GM23248 (cell line): Measurements from ENCODE around the gene FIP1L1. TPM values are rescaled to one million over a fixed set of nuclear protein-coding genes. Genes with fewer than 3 reads are reported as not detected.
"Not testable (repeated sequence)": the region's sequence is repeated elsewhere in the genome, so short reads cannot be mapped to it uniquely, and the experiment has no call there.

Experiments used
- DNase-seq: peaks from one replicate; pipeline ENCODE4 v3.0.0-alpha.2; 2015
- H2AFZ ChIP-seq: fragments of 200-600 bp; sonication (generic); 2 replicates; pipeline ENCODE4 v1.6.1; 2016; ENCODE audit warnings: antibody characterized with exemption
- H3F3A ChIP-seq: fragments of 200-600 bp; sonication (generic); 2 replicates; pipeline ENCODE4 v1.6.1; 2016; ENCODE audit warnings: mild to moderate bottlenecking, antibody characterized with exemption, mixed run types; ENCODE audit not compliant: insufficient read depth
- H3K27ac ChIP-seq: fragments of 200-600 bp; sonication (generic); 2 replicates; pipeline ENCODE4 v1.5.1; 2016; ENCODE audit warnings: mild to moderate bottlenecking
- H3K27me3 ChIP-seq: fragments of 200-600 bp; sonication (generic); replicated peaks from 2 replicates; pipeline ENCODE4 v1.6.1; 2016; ENCODE audit warnings: mild to moderate bottlenecking; ENCODE audit not compliant: insufficient read depth
- H3K36me3 ChIP-seq: fragments of 200-600 bp; sonication (generic); 2 replicates; pipeline ENCODE4 v1.6.1; 2016; ENCODE audit warnings: low read depth, mild to moderate bottlenecking
- H3K4me1 ChIP-seq: fragments of 200-600 bp; sonication (generic); 2 replicates; pipeline ENCODE4 v1.6.1; 2016; ENCODE audit warnings: mild to moderate bottlenecking; ENCODE audit not compliant: insufficient read depth
- H3K4me2 ChIP-seq: fragments of 200-600 bp; sonication (generic); one replicate; pipeline ENCODE4 v1.6.1; 2016; ENCODE audit warnings: mild to moderate bottlenecking; ENCODE audit not compliant: unreplicated experiment
- H3K4me3 ChIP-seq: fragments of 200-600 bp; sonication (generic); 2 replicates; pipeline ENCODE4 v1.5.1; 2016; ENCODE audit warnings: mild to moderate bottlenecking
- H3K79me2 ChIP-seq: fragments of 200-600 bp; sonication (generic); 2 replicates; pipeline ENCODE4 v1.6.1; 2016; ENCODE audit warnings: mild to moderate bottlenecking; ENCODE audit not compliant: insufficient read depth
- H3K9ac ChIP-seq: fragments of 200-600 bp; sonication (generic); 2 replicates; pipeline ENCODE4 v1.6.1; 2016; ENCODE audit warnings: mild to moderate bottlenecking
- H3K9me2 ChIP-seq: fragments of 200-600 bp; sonication (generic); 2 replicates; pipeline ENCODE4 v1.6.1; 2016; ENCODE audit warnings: mixed run types, mild to moderate bottlenecking, moderate library complexity; ENCODE audit not compliant: insufficient read depth
- H3K9me3 ChIP-seq: fragments of 200-600 bp; sonication (generic); one replicate; pipeline ENCODE4 v1.6.1; 2017; ENCODE audit warnings: low read depth
- H4K20me1 ChIP-seq: fragments of 200-600 bp; sonication (generic); 2 replicates; pipeline ENCODE4 v1.6.0; 2016; ENCODE audit not compliant: insufficient read depth
- EZH2 ChIP-seq: fragments of 200-600 bp; sonication (generic); IDR thresholded peaks from 2 replicates; pipeline ENCODE4 v1.6.1; 2018; ENCODE audit warnings: antibody characterized with exemption, mild to moderate bottlenecking; ENCODE audit not compliant: insufficient read depth, poor library complexity, severe bottlenecking
- EZH2phosphoT487 ChIP-seq: fragments of 200-600 bp; sonication (generic); IDR thresholded peaks from 2 replicates; pipeline ENCODE4 v1.6.1; 2018; ENCODE audit warnings: antibody characterized with exemption, moderate library complexity, mild to moderate bottlenecking, low read depth; ENCODE audit not compliant: insufficient read depth
- WGBS, 2 experiments: methylation state at CpG; one replicate each; pipeline ENCODE4 v1.1.6; 2015 to 2017; ENCODE audit warnings: low lambda C conversion rate in 2 of 2, low coverage in 1 of 2; ENCODE audit errors: missing lambda C conversion rate in 2 of 2; 5-methylcytosine and 5-hydroxymethylcytosine counted together
- in situ Hi-C: fragments of 300-500 bp; cut with MboI; formaldehyde crosslinking; loops from 2 replicates; pipeline ENCODE4 v1.15.0; 2020
- polyA plus RNA-seq: library from polyadenylated mRNA; unstranded; fragments of >200 nt; fragmentation: Nextera tagmentation; extraction: Ambion mirVana; gene quantifications from 2 replicates; pipeline ENCODE4 v1.2.1, GENCODE V29; 2016
- total RNA-seq: library from RNA; depleted of rRNA; stranded (reverse); fragments of >200 nt; shearing (Covaris generic); gene quantifications from 2 replicates; pipeline ENCODE4 v1.2.3, GENCODE V29; 2014

Gene FIP1L1
- total and polyA plus RNA-seq, 2 experiments from 2014 or later, result 55.2 to 67.6 TPM

GRCh38 chr4:53461244-53461643 lies 83.8 kb downstream of the FIP1L1 start:
- Histone ChIP-seq H3K4me2 (no peak overlapping the region), H3K27me3 (no peaks in the 10 kb centered on the region), H3K27ac (0 out of 2 replicates have a peak overlapping the region, but pooled peaks have one; percentile 1), H3K9me2 (no peaks in the 10 kb centered on the region), H3F3A (peaks cover 45% of the 10 kb centered on the region), H3K4me3 (no peak overlapping the region), H3K79me2 (peaks cover 17% of the 10 kb centered on the region), H4K20me1 (no peaks in the 10 kb centered on the region), H3K36me3 (peaks cover 52% of the 10 kb centered on the region), H3K4me1 (peaks cover 31% of the 10 kb centered on the region), H2AFZ (no peak overlapping the region), H3K9ac (no peak overlapping the region), H3K9me3 (no peaks in the 10 kb centered on the region)
- DNase-seq, result peak; percentile 33
- TF ChIP-seq EZH2phosphoT487 (no peak), EZH2 (no peak)
- in situ Hi-C loops, result no loop called here
- WGBS, 2 experiments, result 95 to 100% methylated on average over 2 of the region's 2 CpGs

GRCh38 chr4:53463340-53463739 lies 85.9 kb downstream of the FIP1L1 start:
- H3K79me2 ChIP-seq, result no peaks in the 10 kb centered on the region
- 94% methylated on average over 5 of the region's 5 CpGs for WGBS, 2 experiments
- H3K4me3 ChIP-seq, result no peak overlapping the region
- peaks cover 43% of the 10 kb centered on the region for H3F3A ChIP-seq
- H3K9me3 ChIP-seq, result no peaks in the 10 kb centered on the region
- no peaks in the 10 kb centered on the region for H3K9me2 ChIP-seq
- in situ Hi-C loops, result no loop called here
- no peaks in the 10 kb centered on the region for H3K27me3 ChIP-seq
- H2AFZ ChIP-seq, result no peak overlapping the region
- H3K4me1 ChIP-seq, result peaks cover 31% of the 10 kb centered on the region
- peaks cover 46% of the 10 kb centered on the region for H3K36me3 ChIP-seq
- no peaks in the 10 kb centered on the region for H4K20me1 ChIP-seq
- DNase-seq, result no peak
- H3K4me2 ChIP-seq, result no peak overlapping the region
- H3K9ac ChIP-seq, result no peak overlapping the region
- no peak overlapping the region for H3K27ac ChIP-seq
- no peak for TF ChIP-seq EZH2phosphoT487

GRCh38 chr4:53465281-53465680 lies 87.8 kb downstream of the FIP1L1 start:
- in situ Hi-C loops, result no loop called here
- Histone ChIP-seq H3K9me2 (no peaks in the 10 kb centered on the region), H4K20me1 (no peaks in the 10 kb centered on the region), H2AFZ (no peak overlapping the region), H3K9me3 (no peaks in the 10 kb centered on the region), H3K27me3 (no peaks in the 10 kb centered on the region), H3K4me2 (no peak overlapping the region), H3F3A (peaks cover 23% of the 10 kb centered on the region; the same call in 1 of the 2 replicates), H3K36me3 (peaks cover 32% of the 10 kb centered on the region), H3K4me3 (no peak overlapping the region), H3K9ac (no peak overlapping the region), H3K4me1 (peaks cover 14% of the 10 kb centered on the region), H3K79me2 (no peaks in the 10 kb centered on the region), H3K27ac (no peak overlapping the region)
- 97 to 100% methylated on average over 2 of the region's 2 CpGs for WGBS, 2 experiments
- no peak for TF ChIP-seq EZH2phosphoT487
- no peak for DNase-seq

GRCh38 chr4:53465891-53466290 lies 88.5 kb downstream of the FIP1L1 start:
- Histone ChIP-seq H3K9me3 (no peaks in the 10 kb centered on the region), H2AFZ (no peak overlapping the region), H3K79me2 (no peaks in the 10 kb centered on the region), H3K27ac (no peak overlapping the region), H3K4me2 (no peak overlapping the region), H3K36me3 (peaks cover 26% of the 10 kb centered on the region), H3K9ac (no peak overlapping the region), H3K9me2 (no peaks in the 10 kb centered on the region), H3K4me3 (no peak overlapping the region), H3K4me1 (peaks cover 8% of the 10 kb centered on the region), H3K27me3 (no peaks in the 10 kb centered on the region), H4K20me1 (no peaks in the 10 kb centered on the region), H3F3A (peaks cover 19% of the 10 kb centered on the region; the same call in 1 of the 2 replicates)
- in situ Hi-C loops, result no loop called here
- TF ChIP-seq EZH2phosphoT487, result no peak
- TF ChIP-seq EZH2, result no peak
- no peak for DNase-seq

GRCh38 chr4:53466576-53466975 lies 89.1 kb downstream of the FIP1L1 start:
- H3K36me3 ChIP-seq, result peaks cover 20% of the 10 kb centered on the region
- H3K79me2 ChIP-seq, H2AFZ ChIP-seq, H4K20me1 ChIP-seq, H3K27ac ChIP-seq, H3K27me3 ChIP-seq, in situ Hi-C loops, H3K4me2 ChIP-seq, H3K4me1 ChIP-seq, H3K9me2 ChIP-seq, H3K9me3 ChIP-seq, DNase-seq, H3K9ac ChIP-seq, H3K4me3 ChIP-seq: not testable (repeated sequence)
- WGBS, 2 experiments, result 91 to 92% methylated on average over 6 of the region's 6 CpGs
- H3F3A ChIP-seq, result peaks cover 13% of the 10 kb centered on the region; the same call in 1 of the 2 replicates
